Kidney capillary endothelial cell (primary cell): ENCODE measurements around the gene KLHL3.

ENCODE experiments used
- DNase-seq: peaks from one replicate; pipeline ENCODE4 v3.0.0-alpha.2; 2018; ENCODE audit warnings: low spot score

KLHL3 gene

GRCh38 chr5:137708796-137709559 is 26.9 kb downstream of the KLHL3 start:
- no peak for DNase-seq

DNA sequence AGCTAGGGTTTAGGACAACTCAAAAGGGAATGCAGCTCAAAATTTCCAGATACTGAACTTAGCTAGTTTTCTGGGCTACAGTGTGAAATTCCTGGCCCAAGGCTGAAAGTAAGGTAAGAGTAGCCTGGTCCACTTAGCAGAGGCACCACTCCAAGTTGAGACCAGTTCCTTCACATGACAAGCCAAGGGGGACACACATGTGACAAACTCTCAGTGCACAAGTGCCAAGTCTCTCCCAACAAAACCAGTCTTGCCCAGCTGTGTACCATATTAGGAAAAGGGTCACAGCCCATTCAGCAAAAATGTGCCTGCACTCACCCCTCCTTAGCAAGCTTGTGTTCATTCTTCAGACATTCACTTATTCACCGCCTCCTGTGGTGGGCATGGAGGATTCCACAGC is 27.8 kb downstream of the KLHL3 start:
- DNase-seq, result no peak

- peak; percentile 92 for DNase-seq
These were observed 29.0 kb downstream of the KLHL3 start for GRCh38 chr5:137706841-137707240.

DNA sequence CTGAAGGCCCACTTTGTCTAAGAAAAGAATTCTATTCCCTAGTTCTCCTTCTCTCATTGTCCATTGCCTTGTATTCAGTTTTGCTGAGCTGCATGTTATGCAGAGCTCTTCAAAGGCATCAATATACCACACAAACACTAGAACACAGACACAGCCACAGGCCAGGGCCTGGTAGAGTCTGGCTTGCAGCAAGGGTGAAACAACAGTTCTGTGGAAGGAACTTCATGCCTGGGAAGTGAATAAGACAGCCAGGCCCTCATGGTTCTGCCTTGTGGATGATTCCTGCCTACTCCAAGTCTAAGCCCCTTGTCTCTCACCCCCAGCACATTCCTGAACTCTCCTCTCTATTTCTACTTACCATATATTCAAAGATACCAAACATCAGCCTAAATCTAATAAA is 30.8 kb downstream of the KLHL3 start:
- no peak for DNase-seq

- DNase-seq, result no peak
These were observed 32.3 kb downstream of the KLHL3 start for GRCh38 chr5:137703565-137703964.

- no peak for DNase-seq
These were observed 35.6 kb downstream of the KLHL3 start for GRCh38 chr5:137700282-137700680.

DNA sequence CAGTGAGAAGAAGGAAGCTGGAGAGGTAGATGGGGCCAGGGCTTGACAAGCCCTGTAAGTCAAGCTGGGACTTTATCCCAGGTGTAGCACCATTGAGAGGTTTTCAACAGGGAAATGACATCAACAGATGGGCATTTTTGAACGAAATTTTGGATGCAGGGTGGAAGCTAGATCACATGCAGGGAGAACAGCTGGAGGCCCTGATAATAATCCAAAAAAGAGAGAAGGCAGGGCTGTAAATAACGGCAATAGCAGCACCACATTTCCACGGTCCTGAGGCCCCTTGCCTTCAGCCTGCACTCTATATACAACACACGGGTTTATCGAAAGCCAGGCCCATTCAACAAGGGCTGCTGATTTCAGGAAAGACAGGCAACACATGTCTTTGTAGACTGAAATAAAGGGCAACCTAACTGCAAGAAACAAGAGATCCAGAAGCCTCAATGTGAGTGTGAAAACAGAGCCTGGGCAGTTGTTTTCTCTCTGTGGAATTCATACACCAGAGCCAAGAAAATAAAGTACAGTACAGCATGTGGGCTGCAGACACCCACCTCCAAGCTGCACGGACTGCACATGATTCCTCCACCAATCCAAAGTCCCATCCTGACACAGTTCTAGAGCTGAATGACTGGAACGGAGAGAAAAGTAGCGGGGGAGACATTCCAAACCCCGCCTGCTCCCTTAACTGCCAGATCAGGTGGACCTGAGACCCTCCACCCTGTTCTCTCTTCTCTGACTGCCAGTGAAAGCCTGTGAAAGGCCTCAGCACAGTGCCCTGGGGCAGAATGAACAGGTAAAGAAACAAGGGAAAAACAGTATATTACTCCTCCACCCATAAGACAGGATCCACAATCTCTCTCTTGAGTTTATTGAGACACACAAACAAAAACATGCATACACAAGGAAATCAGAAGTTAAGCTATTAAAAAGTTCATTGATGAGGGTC is 36.3 kb downstream of the KLHL3 start:
- no peak for DNase-seq

- DNase-seq, result no peak
These were observed 39.4 kb downstream of the KLHL3 start for GRCh38 chr5:137696481-137696880.

DNA sequence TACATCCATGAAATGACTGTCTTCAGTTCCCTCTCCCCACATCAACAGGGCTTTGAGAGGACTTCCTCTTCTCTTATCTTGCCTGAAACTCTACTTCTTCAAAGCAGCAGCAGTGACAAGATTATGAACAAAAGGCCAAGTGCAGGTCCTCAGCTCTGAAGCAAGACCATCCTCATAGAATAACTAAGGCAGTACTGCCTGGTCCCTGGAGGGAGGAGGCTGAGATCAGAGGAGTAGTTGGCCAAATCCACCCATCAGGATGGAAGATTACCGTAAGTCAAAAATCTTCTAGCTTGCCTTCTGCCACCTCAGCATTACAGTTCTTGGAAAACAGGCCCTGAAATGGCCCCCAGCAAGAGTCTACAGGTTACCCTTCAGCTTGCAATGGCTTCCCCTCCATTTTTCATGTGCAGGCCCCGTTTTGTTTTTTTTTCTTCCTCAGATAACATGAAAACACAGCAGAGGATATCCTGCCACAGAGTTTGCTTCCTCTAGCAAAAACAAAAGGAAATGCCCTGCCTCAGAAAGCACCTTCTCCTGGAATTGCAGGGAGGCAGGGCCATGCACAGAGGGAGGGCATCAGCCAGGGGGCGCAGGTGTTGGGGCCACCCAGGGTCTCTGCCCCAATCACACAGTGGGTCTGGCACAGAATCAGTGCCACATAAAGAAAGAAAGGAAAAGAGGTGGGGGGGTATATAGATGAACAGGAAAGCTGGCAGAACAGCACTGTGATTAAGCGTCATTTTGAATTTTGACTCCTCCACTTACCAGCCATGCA is 40.0 kb downstream of the KLHL3 start:
- no peak for DNase-seq

DNA sequence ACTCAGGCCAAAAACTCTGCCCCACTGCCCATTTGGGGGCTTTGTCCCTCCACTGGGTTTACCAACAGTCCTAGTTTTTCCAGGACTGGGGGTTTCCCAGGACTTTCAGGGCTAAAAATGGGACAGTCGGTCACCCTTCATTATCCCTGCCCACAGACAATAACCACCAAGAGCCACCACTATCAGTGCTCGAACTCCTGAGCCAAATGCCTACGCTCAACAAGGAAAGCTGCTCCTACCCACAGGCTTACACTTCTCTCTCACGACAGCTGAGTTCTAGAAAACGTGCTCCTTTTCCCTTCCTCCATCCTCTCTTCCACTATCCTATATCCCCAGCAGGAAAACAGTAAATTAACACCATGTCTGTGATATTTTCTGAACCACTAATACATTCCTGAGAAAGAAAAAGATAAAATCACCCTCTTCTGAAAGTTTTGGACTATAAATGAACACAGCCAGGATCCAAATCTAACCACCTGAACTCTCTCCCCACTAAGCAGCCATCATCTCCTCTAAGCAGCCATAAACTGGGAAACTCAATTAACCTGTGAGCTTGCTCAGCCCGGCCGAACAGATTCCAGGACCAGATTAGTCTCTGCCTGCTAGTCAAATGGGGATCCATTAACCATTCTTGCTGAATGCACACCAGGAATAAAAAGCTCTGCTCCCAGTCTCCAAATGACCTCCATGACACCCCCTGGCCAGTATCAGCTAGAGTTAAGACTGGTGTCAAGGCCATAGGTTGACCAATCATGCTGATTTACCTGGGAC is 41.8 kb downstream of the KLHL3 start:
- DNase-seq, result no peak

DNA sequence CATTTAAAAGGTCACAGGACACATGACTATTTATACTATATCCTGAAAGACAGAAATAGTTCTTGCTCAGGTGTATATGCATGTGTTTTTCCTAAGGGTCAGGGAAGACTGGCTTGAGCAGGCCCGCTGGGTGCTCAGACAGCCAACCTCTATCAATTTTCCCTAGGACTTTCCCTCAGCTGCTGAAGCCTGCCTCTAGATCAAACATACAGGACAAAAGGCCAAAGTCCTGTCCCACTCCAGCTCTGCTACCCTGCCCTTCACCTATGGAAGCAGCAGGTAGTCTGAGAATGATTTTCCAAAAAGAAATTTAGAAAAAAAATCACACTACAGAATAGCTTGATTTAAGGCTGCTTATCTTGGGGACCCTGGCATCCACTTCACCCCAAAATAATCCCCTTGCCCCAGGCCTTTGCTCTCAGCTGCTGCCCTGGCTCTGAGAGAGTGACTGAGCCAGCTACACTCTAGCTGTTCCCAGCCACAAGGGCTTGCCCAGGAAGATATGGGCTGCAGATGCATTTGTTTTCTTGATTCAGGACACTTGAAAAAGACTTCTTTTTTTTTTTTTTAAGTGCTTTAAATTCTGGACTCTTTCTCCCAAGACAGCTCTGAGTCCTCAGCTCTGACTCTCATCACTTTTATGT is 42.5 kb downstream of the KLHL3 start:
- no peak for DNase-seq

- no peak for DNase-seq
These were observed 46.6 kb downstream of the KLHL3 start for GRCh38 chr5:137689306-137689705.

GRCh38 chr5:137688210-137688840 is 47.6 kb downstream of the KLHL3 start:
- DNase-seq, result no peak

GRCh38 chr5:137684761-137685160 is 51.1 kb downstream of the KLHL3 start:
- DNase-seq, result no peak

DNA sequence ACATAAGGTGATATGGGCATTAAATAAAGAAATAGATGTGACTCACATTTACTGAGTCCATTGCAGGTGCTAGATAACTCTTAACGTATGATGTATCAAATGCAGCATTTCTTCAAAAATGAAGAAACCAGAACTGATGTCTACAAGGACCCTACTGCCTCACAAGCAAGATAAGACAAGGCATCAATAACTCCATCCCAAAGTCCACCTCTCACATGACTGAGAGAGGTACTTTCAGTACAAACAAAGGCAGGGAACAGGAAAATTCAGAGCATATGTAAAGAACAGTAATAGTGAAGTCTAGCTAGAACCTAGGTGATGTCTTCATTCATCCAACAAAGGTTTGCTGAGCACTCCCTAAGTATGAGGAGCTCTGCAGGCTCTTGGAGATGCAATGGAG is 54.7 kb downstream of the KLHL3 start:
- DNase-seq, result no peak

GRCh38 chr5:137679910-137680309 is 56.0 kb downstream of the KLHL3 start:
- peak; percentile 46 for DNase-seq

DNA sequence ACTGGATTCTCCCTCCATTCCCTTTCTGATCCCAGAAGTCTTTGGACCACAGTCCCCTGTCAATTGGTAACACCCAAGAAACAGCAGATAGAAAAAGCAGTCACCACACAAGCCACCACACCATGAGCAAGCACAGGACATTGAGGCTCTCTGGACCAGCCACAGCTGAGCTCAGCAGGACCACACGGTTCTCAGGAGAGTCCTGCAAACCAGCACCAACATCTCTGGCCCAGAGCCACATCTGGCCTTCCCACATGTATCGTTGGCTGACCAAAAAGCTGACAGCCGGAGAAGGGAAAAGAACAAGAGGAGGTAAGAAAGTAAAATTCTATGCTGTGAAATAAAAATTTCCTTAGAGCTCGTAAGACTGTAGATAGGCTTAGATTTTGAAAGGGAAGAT is 56.7 kb downstream of the KLHL3 start:
- no peak for DNase-seq

GRCh38 chr5:137672881-137673280 is 63.0 kb downstream of the KLHL3 start:
- DNase-seq, result no peak

DNA sequence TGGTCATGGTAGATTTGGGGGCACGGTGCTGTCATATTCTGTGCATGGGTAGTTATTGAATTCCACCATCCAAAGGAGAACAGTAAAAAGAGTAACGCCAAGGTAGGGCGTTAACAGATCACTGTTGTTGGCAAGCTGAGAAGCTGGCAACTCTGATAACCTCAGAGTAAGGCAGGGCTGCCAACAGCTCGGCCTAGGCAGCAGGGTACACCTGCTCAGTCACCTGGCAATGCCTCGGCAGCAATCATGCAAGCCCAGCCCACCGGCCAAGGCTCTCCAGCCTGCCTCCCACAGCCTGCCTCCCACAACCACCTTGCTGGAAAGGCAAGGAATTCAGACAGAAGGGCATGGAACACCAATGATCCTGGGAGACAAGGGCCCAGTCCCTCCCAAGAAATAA is 63.9 kb downstream of the KLHL3 start:
- no peak for DNase-seq

DNA sequence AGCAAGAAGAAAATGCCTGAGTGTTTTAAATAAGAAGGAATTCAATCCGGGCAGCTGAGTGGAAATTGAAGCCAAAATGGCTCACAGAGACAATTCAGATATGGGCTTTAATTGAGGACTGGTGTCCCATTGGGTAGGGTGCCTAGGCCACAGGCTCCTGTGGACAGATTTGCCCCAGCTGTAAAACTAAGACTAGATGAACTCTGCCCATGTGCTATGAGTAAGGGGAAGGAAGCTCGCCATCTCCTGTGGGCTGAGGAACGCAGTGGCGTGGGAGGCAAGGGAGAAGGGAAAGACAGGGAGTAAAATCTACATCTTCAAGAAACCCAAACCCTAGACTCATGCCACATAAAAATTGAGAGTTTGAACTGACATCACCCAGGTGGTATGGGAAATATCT is 66.1 kb downstream of the KLHL3 start:
- no peak for DNase-seq

DNA sequence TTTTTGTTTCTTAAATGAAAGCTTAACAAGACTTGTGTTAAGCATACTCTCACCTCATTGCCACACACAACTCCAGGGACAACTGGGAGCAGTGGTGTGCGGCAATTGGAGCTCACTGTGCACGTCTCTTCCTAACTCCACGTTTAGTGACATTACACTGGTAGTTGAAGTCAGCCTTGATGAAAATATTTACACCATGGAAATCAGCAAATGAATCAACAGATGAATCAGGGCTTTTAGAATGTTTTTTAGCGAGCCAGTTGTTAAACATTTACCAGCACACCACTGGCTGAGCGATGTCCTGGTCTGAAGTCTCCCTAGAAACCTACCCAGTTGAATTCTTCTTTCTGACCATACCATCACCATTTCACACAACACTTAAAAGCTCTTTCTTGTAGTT is 67.3 kb downstream of the KLHL3 start:
- no peak for DNase-seq
